GM21737 (cell line): ENCODE data around the gene LIF.
"Not testable (repeated sequence)": the region's sequence is repeated elsewhere in the genome, so short reads cannot be mapped to it uniquely, and the experiment has no call there.

ENCODE experiments used
- ATAC-seq: cut with Tn5 transposase; IDR thresholded peaks from one replicate; pipeline ENCODE4 v1.9.1; 2021; ENCODE audit warnings: mild to moderate bottlenecking, moderate library complexity; ENCODE audit not compliant: unreplicated experiment

The LIF gene

DNA sequence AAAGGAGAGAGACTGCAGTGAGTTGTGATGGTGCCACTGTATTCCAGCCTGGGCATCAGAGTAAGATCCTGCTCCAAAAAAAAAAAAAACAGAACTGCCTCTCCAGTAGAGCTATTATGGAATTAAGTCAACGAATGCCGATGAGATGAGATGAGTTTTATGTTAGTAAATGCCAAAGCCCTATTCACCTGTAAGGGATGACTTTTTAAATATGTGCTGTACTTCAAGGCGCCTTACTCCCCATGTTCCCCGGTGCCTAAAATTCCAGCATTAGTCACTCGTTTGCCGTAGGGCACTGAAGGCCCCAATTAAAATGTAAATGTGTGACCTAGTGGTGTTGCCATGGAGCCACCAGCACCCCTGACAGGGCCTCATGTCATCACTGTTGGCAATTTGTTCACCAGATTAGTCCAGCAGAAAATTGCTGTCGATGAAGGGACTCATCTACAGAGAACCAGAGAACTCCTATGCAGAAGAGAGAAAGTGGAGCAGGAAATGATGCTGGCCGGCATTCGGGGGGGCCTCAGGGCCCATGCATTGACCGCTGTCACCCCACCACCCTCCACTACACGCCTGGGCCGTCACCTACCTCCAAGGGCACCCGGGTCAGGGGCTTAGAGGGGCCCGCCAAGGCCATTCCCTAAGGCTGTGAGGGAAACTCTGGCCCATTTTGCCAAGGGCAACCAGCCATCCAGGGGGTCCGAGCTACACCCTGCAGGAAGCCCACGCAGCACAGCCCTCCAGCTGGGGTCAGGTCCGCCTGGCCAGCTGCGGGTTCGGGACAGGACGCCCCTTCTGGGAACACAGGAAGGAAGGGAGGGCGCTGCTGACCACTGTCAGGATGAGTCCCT is 17.8 kb downstream of the LIF start:
- no peak for ATAC-seq

DNA sequence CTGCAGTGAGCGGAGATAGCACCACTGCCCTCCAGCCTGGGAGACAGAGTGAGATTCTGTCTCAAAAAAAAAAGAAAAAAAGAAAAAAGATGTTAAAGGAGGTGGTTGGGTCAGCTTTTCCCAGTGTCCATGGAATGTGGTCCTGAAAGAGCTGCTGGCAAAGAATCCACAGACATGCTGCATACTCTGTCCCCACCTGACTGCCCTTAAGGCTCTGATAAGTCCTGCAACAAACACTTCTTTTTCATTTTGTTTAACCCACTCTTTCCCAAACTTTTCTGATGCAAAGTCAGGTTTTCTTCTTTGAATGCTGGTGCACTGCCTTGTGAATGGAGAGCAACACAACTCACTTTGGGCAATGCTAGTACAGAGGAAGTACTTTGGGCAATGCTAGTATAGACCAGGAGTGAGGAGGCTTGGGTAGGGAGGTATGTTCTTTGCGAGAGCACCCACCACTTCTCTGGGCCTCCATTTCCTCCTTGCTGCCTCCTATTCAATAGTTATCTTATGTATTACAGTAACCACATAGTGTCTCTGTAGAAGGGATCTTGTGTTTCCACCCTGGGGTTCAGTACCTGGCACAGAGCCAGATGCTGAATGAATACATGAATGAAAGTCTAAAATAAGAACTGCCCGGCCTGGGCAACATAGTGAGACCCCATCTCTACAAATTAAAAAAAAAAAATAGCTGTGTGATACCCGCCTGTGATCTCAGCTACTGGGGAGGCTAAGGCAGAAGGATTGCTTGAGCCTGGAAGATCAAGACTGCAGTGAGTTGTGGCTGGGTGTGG is 18.9 kb downstream of the LIF start:
- no peak for ATAC-seq

DNA sequence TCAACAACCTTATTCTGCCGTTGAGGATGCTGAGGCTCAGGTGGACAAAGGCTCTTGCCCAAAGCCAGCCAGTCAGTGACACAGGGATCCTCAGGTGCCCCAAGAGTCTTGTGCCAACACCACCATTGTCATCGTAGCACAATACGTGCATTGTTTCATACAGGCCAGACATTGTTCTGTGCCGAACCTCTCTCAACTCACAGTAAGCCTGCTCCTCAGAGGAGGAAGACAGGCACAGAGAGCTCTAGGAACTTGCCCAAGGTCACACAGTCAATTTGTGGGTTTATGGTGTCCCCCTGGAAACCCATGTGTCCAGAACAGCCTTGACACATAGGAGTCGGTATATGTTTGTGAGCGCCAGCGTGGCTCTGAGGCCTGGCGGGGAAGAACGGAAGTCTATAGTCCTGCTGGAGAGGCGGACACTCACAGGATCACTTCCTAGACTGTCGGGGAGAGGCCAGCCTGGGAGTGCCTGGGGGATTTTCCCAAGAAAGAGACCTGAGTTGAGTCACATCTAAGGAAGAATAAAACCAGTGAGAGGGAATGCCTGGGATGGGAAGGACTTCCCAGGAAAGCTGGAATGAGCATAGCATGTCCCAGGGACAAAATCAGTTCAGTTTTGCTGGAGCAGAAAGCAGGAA is 20.2 kb downstream of the LIF start:
- no peak for ATAC-seq

DNA sequence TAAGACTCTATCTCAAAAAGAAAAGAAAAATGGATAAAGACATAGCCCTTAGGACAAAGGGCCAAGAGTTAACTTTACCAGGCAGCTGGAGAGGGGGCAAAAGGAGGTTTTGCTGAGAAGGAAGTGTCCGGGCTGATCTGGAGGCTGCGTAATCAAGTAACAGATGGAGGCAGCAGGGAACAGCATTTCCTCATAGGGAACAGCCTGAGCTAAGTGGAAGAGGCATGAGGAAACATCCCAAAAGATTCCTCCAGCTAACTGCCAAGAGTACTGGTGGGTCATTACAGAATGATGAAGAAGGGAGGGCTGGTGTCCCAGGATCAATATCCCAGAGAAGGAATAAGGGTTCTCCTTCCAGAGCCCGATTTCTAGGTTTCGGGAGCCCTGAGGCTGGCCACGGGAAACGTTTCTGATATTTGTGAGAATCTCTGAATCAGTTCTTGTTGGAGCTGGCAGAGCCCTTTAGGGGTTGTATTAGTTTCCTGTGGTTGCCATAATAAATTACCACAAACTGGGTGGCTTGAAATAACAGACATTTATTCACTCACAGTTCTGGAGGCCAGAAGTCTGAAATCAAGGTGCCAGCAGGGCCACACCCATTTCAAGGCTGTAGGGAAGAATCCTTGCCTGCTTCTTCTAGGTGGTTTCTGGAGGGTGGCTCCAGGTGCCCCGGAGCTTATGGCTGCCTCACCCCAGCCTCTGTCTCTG is 21.2 kb downstream of the LIF start:
- no peak for ATAC-seq

DNA sequence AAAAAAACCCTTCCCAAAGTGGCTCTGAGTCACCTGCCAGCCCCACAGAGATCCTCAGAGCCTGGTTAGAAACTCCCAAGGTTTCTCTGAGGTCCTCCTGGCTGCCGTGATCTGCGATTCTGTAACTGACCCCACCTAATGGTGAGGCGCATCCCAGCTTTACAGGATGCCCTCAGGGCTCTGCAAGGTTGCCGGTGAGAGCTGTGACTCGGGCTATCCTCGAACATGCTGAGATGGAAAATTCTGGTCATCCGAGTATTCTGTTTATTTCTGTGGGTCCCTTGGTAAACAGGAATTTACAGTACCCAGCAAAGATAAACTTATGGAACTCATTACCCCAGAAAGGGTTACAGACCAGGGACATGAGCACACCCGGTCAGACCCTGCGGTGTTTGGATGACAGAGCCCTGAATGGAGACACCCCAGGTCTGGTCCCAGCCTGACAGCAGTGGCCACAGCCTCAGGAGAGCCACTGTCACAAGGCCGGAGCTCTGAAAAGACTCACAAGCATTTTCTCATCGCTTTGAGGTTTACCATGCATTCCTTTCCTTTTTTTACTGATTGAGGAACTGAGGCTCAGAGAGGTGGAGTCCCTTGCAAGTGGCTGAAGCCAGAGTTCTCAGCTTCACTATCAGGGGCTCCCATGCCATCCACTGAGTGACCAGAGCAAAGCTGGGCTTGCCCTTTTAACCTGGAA is 22.2 kb downstream of the LIF start:
- ATAC-seq: no peak

DNA sequence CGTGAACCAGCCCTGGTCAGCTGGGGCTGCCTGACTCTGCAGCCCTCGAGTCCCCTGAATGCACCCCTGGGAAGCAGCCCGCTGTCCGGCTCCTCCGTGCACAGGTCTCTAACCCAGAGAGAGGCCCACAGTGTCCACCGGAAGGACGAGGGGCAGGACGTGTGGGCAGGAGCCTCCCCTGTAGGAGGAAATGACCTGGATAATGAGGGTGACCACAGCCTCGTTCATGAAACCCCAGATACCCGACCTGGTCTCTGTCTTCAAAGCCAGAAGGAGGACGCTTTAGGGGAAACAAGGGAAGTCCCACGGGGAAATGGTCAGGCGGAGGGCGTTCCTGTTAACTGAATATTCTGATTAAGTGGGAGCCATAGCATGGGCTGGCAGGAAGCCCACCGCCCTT is 23.3 kb downstream of the LIF start:
- ATAC-seq: no peak

DNA sequence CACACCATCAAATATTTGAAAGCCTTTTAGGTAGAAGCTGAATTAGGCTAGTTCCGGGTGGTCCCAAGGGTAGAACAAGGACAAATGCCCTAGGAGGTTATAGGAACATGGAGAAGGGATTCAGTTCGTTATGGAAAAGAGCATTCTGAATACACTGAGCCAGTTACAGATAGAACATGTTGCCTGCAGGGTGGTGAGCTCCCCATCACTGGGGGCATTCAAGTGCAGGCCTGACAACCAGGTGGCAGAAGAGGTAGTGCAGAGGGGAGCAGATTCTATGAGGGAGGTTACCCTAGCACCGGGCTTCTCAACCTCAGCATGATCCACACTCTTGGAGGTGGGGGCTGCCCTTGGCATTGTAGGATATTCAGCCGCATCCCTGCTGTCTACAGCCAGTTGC is 24.2 kb downstream of the LIF start:
- ATAC-seq: no peak

DNA sequence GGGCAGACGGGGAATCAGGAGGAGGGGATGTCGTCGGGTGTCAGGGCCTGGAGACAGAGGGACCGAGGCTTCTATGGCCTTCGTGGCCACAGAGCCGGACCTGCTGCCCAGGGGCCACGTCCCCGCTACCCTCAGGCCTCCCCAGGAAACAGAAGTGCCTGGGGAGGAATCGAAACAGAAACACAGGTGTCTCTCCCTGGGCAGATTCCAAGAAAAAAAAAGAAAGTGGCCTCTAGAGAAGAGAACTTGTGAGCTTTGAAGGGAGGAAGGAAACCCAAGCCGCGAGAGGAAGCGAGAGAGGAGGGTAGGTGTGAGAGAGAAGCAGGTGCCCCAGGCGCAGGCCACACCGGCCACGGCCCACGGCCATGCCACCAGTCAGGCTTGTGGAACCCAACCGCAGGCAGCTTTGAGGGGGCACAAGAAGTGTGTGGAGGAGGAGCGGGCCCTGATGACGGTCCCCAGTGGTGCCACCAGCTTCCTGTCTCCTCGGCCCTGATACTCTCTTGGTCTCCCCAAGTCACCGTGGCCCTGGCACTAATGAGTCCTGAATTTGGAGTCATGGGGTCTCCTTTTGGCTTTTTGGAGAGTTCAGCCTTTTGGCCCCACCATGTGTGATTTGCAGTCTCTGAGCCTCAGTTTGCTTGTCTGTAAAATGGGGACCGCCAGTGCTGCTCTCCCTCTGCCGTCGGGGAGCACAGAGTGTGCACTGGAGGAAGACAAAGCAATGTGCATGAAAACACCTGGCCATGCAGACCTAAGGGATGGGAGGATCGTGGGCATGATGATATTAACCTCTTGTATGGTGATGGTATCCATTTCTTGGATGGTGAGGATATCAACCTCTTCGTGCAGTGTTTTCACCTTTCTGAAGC is 25.2 kb downstream of the LIF start:
- ATAC-seq: no peak

DNA sequence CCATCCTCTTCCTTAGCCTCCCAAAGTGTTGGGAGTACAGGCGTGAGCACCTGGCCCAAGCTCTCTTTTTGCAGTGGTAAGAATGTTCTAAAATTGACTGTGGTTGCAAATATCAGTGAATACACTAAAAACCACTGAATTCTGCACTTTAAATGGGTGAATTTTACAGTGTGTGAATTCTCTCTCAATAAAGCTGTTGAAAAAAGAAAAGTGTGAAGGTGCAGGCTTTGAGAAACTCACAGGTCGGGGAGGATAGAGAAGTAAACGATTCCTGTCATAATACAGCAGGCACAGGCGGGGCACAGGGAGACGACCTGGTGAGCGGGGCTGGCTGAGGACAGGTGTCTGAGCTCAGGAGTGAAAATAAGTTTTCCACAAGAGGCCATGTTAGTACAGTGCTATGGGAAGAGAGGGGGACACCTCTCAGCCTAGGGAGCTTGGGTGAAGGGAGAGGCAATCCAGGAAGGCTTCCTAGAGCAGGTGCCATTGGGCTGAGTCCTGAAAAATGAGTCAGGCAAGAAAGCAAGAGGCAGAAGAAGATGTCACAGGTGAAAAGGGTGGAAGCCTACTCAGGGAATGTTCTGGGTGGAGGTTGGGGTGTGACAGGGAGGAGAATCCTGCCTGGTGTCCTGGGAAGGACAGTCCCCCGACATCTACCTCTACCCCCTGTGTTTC is 26.1 kb downstream of the LIF start:
- ATAC-seq: no peak

DNA sequence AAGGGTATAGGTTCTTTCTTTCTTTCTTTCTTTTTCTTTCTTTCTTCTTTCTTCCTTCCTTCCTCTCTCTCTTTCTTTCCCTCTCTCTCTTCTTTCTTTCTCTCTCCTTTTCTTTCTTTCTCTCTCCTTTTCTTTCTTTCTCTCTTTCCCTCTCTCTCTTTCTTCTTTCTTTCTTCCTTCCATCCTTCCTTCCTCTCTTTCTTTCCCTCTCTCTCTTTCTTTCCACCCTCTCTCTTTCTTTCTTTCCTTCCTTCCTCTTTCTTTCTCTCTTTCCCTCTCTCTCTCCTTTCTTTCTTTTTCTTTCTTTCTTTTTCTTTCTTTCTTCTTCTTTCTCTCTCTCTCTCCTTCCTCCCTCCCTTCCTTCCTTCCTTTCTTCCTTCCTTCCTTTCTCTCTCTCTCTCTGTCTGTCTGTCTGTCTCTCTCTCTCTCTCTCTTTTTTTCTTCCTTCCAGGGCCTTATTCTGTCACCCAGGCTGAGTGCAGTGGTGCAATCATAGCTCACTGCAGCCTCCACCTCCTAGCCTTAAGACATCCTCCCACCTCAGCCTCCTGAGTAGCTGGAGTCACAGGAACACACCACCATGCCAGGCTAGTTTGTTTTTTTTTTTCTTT is 26.8 kb downstream of the LIF start:
- ATAC-seq: no peak

DNA sequence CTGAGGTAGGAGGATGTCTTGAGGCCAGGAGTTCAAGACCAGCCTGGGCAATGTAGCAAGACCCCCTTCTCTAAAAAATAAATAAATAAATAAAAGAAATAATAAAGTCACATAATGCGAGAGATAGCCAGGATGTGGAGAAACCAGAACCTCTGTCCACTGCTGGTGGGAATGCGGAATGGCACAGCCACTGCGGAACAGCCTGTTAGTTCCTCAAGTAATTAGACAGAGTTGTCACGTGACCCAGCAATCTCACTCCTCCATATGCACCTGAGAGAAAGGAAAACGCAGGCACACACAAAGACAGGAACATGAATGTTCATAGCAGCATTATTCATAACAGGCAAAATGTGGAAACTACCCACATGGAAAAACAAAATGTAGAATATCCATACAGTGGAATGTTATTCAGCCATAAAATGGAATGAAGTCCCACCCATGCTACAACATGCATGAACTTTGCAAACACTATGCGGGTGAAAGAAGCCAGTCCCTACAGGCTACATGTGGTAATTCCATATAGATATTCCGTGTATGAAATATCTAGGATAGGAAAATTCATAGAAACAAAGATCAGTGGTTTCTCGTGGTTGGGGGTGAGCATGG is 27.4 kb downstream of the LIF start:
- no peak for ATAC-seq

DNA sequence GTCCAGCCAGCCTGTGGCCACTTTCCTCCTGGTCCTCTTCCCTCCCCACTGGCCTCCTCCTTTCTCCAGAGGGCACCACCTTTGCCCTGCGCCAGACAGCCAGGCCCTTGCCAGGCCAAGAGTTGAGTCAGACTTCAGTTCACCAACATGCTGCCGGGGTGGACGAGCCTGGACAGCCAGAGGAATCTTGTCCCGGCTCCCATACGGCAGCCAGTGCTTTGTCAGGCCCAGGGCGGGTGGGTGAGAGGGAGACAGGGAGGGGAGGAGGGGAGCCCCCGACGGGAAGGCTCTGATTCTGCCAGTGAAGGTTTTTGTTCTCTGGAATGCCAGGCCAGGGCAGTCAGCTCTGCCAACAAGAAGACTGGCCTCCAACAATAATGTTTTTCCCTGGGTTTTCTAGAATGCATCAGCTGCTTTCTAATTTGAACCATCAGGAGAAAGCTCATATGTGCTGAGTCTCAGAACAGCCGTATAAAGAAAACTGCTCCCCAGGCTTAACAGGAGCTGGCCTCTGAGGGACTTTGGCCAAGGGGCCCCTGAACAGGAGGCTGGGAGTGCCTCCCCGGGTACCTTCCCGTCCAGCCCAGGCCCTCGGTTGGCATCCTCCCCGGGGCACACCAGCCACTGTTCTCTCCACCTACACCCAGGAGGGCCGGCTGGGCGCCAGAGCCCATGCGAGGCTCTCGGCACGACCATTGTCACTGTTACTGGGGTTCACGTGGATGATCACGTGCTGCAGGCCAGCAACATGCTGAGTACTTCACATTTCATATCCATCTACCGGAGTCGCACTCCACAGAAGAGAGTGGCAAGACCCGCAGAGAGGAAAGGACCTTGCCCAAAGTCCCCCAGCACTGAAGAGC is 28.6 kb downstream of the LIF start:
- no peak for ATAC-seq

DNA sequence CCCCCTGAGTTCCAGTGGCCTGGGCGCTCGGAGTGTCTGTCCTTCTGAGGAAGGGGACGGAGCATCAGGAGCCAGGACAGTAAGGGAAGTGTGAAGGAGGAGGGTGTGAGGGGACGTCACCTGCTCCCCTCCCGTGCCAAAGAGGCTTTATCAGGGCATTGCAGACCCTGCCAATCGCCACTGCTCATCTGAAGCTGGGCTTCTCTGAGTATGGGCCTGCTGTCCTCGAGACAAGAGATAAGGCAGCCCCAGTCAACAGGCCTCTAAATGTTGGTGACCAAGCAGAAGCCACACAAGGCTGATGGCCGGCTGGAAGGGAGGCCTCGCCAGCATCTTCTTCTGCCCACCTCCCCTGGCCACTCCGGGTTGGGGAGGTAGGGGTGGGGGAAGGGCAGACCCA is 29.8 kb downstream of the LIF start:
- no peak for ATAC-seq

DNA sequence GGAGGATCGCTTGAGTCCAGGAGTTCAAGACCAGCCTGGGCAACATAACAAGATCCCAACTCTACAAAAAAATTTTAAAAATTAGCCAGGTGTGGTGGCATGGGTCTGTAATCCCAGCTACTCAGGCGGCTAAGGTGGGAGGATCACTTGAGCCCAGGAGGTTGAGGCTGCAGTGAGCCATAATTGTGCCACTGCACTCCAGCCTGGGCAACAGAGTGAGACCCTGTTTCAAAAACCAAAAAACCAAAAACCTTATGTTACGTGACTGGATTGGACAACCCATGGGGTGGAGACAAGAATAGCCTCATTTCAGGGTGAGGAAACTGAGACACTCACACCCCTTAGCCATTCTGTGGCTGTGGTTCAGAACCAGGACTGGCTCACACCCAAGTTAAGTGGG is 30.3 kb downstream of the LIF start:
- not testable (repeated sequence) for ATAC-seq

DNA sequence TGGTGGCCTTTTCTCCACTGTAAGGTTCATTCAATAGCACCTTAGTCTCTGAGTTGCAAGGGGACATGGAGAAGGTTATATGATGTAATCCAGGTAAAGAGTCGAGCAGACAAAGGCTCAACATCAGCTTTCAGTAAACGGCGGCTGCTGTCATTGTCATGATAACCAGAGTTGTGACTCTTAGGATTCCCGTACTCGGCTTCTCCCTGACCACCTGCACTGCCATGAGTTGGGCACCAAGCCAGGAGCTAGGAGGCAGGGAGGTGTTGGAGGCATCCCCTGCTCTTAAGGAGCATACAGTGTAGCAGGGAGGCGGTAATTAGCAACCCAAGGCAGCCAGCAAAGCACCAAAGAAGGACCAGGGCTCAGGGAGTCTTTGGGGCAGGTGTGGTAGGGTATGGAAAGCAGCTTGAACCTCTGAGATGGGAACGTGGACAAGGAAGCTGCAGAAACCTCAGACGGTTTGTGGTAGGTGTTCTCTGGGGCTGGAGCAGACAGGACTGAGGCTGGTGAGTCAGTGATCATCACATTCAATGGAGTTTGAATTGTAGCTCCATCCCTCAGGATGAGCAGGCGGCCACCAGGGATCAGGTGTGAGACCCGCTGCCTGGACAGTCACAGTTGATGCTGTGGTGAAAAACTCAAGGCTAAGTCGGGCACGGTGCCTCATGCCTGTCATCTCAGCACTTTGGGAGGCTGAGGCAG is 31.7 kb downstream of the LIF start:
- no peak for ATAC-seq

DNA sequence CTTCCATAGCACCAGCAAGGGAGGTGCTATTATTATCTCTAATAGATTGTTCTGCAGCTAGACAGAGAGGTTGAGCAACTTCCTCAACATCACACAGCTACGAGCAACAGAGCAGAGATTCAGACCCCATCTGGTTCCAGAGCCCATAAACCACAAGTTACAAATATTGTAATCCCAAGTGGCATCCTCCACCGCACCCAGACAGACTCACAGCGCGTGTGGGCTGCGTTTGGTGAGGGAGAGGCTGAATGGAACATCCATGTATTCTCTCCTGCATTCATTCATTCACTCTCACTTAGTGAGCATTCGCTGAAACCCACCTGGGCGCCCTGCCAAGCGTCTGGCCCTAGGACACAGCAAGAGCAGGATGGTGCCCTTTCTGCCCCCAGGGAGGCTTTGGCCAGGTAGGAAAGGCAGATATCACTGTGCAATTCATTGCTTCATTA is 33.5 kb downstream of the LIF start:
- no peak for ATAC-seq
